ENCODE results near the gene ATP6V1C2.

The ATP6V1C2 gene

DNA sequence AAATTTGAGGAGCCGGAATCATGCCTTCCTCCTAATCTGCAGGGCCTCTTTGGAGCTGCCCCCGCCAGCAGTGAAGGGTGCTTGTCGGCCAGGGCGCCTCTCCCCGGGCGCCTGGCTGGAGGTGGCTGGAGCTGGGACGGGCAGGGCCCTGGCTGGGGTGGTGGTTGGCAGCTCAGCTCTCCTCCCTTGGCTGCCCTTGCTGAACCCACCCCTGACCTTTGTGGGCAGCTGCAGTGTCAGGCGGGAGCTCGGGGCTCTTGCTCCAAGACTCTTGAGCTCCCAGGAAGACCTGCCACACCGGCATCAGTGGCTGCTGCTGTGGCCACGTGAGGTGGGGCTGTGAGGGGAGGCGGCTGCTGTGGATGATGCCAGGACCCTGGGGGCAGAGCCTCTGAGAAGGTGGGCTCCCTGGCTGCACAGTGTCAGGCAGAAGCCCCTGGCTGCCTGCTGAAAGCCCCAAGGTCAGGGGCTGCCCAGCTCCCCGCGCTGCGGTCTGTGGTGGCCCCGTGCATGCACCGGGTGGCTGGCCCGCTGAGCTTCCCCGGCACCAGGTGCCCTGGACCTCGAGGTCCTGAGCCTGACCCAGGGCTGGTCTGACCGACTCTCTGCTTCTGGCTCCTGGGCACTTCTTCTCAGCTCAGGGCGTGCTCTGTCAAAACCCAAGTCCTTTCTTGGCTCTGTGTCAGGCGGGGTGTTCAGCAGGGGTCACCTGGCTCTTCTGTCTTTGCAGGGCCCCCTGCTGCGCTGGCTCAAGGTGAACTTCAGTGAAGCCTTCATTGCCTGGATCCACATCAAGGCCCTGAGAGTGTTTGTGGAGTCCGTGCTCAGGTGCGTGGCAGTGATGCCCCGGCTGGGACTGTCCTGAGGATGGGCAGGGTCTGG, 56.7 kb downstream of the ATP6V1C2 start:
- peaks cover 9% of the 10 kb centered on the region; the same call in 1 of the 2 replicates for H3K79me2 ChIP-seq (ENCODE audit: low read length)
- no peaks in the 10 kb centered on the region for H3K27me3 ChIP-seq (replicated peaks; ENCODE audit: insufficient read depth, low read length)
- H3K9me3 ChIP-seq (replicated peaks; ENCODE audit: insufficient read depth, low read length): no peaks in the 10 kb centered on the region
- no peak overlapping the region for H3K9ac ChIP-seq (ENCODE audit: low read length)
- no peaks in the 10 kb centered on the region for H3K4me1 ChIP-seq (ENCODE audit: low read length)
- TF ChIP-seq EZH2phosphoT487 (IDR thresholded peaks at IDR 0.05; ENCODE audit: low read length): no peak
- TF ChIP-seq, protein P1, sequence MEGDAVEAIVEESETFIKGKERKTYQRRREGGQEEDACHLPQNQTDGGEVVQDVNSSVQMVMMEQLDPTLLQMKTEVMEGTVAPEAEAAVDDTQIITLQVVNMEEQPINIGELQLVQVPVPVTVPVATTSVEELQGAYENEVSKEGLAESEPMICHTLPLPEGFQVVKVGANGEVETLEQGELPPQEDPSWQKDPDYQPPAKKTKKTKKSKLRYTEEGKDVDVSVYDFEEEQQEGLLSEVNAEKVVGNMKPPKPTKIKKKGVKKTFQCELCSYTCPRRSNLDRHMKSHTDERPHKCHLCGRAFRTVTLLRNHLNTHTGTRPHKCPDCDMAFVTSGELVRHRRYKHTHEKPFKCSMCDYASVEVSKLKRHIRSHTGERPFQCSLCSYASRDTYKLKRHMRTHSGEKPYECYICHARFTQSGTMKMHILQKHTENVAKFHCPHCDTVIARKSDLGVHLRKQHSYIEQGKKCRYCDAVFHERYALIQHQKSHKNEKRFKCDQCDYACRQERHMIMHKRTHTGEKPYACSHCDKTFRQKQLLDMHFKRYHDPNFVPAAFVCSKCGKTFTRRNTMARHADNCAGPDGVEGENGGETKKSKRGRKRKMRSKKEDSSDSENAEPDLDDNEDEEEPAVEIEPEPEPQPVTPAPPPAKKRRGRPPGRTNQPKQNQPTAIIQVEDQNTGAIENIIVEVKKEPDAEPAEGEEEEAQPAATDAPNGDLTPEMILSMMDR (IDR thresholded peaks at IDR 0.05; ENCODE audit: low read length): no peak
- no peak for TF ChIP-seq EZH2 (optimal IDR thresholded peaks at IDR 0.05; ENCODE audit: low read depth, low read length)
- no peaks in the 10 kb centered on the region for H3F3A ChIP-seq (ENCODE audit: insufficient read depth, low read length)
- H3K4me2 ChIP-seq (ENCODE audit: low read depth, low read length): no peak overlapping the region
- no peaks in the 10 kb centered on the region for H4K20me1 ChIP-seq (ENCODE audit: insufficient read depth, low read length)
- H3K36me3 ChIP-seq (replicated peaks; ENCODE audit: insufficient read depth, low read length): peaks cover 9% of the 10 kb centered on the region
- H3K4me3 ChIP-seq (ENCODE audit: low read length): no peak overlapping the region
- H3K27ac ChIP-seq (ENCODE audit: low read length): no peak overlapping the region
- DNase-seq: no peak
- H2AFZ ChIP-seq (ENCODE audit: low read length): no peak overlapping the region
- no peaks in the 10 kb centered on the region for H3K9me2 ChIP-seq (replicated peaks; ENCODE audit: insufficient read depth, low read length)

DNA sequence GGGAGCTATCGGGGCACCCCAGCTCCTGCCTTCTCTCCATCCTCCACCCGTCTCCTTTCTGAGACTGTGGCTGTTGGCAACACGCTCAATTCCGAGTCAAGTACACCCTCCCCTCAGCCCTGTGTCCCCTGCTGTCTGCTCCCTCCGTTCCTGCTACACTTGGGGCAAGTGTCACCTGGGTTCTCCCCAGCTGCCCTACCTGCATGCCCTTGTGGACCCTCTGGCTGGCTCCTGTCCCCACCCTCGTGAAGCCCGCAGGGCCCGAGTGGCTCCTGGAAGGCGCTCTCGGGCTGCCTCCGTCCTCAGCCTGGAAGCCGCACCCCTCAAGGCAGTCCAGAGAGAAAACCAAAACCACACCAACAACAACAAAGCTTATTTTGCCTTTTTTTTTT, 57.3 kb downstream of the ATP6V1C2 start:
- Histone ChIP-seq H3K9ac (ENCODE audit: low read length) (no peak overlapping the region), H2AFZ (ENCODE audit: low read length) (no peak overlapping the region), H3K79me2 (ENCODE audit: low read length) (peaks cover 9% of the 10 kb centered on the region; the same call in 1 of the 2 replicates), H3K9me3 (replicated peaks; ENCODE audit: insufficient read depth, low read length) (no peaks in the 10 kb centered on the region), H3K27ac (ENCODE audit: low read length) (no peak overlapping the region), H3K9me2 (replicated peaks; ENCODE audit: insufficient read depth, low read length) (no peaks in the 10 kb centered on the region), H3K27me3 (replicated peaks; ENCODE audit: insufficient read depth, low read length) (no peaks in the 10 kb centered on the region), H3K4me3 (ENCODE audit: low read length) (no peak overlapping the region), H3K4me1 (ENCODE audit: low read length) (no peaks in the 10 kb centered on the region), H3K36me3 (replicated peaks; ENCODE audit: insufficient read depth, low read length) (peaks cover 16% of the 10 kb centered on the region), H3F3A (ENCODE audit: insufficient read depth, low read length) (no peaks in the 10 kb centered on the region), H3K4me2 (ENCODE audit: low read depth, low read length) (no peak overlapping the region), H4K20me1 (ENCODE audit: insufficient read depth, low read length) (no peaks in the 10 kb centered on the region)
- TF ChIP-seq, protein P1 (IDR thresholded peaks at IDR 0.05; ENCODE audit: low read length): no peak
- TF ChIP-seq EZH2phosphoT487 (IDR thresholded peaks at IDR 0.05; ENCODE audit: low read length): no peak
- no peak for DNase-seq

DNA sequence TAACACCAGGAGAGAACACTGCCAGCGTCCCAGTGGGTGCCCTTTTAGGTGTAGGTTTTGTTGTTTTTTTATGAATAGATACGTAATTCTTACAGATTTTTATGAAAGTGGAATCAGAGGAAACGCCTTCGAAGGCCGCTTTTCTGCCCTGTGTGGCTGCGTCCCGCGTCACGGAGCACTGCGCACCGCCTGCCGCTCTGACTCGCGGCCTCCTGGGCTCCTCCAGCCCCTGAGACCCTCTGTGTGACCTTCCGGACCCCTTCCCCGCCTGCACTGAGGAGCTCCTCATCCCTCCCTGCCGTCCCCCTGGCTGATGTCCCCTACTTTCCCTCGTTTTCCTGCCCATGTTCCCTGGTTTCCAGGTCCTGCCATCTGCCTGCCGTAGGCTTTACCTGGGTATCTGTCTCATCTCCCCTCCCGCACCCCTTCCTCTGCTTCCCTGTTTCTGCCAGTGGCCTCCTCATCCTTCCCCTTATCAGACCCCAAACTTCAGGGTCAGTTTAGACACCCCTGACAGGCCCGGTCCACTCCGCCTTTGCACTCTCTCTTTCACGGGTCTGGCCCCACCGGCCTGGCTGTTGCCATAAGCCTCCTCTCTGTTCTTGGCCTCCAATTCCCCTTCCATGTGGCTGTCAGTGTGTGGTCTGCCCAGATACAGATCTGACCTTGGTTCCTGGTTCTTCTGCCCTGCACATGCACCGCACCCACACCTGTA, 58.5 kb downstream of the ATP6V1C2 start:
- Histone ChIP-seq H3K79me2 (ENCODE audit: low read length) (peaks cover 12% of the 10 kb centered on the region; the same call in 1 of the 2 replicates), H2AFZ (ENCODE audit: low read length) (no peak overlapping the region), H3F3A (ENCODE audit: insufficient read depth, low read length) (no peaks in the 10 kb centered on the region), H3K36me3 (replicated peaks; ENCODE audit: insufficient read depth, low read length) (peaks cover 16% of the 10 kb centered on the region), H3K9ac (ENCODE audit: low read length) (no peak overlapping the region), H3K27me3 (replicated peaks; ENCODE audit: insufficient read depth, low read length) (no peaks in the 10 kb centered on the region), H3K27ac (ENCODE audit: low read length) (no peak overlapping the region), H3K4me1 (ENCODE audit: low read length) (no peaks in the 10 kb centered on the region), H3K4me2 (ENCODE audit: low read depth, low read length) (no peak overlapping the region), H3K4me3 (ENCODE audit: low read length) (no peak overlapping the region), H3K9me2 (replicated peaks; ENCODE audit: insufficient read depth, low read length) (no peaks in the 10 kb centered on the region), H3K9me3 (replicated peaks; ENCODE audit: insufficient read depth, low read length) (no peaks in the 10 kb centered on the region), H4K20me1 (ENCODE audit: insufficient read depth, low read length) (no peaks in the 10 kb centered on the region)
- no peak for DNase-seq
- TF ChIP-seq, protein P1 (IDR thresholded peaks at IDR 0.05; ENCODE audit: low read length): no peak

Data from MM.1S (cell line).